ENCODE data around the gene ADARB1.

ADARB1 gene

DNA sequence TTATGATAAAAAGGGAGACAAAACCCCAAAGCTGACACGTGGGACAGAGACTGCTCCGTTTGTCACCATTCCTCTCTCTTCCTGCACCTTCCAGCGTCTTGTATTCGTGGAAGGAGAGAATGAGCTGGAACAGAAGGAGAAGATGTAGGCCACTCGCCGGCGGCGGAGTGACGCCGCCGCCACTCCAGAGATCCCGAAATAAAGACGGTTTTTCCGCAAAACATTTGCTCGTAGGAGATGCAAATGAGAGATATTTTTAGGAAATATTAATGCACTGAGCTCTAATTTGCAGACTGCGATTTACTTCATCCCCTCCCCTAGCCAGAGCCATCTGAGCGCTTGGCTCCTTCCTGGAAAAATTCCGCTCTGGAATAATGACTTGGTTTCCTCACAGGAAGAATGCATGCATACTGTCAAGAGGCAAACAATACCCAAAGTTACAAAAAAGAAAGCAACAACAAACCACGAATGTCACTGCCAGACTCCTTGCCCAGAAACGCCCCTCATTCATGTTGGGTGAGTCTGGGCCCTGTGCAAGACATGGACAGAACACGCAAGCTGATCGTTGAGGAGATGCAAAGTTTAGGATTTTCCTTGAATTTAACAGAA, 18.0 kb upstream of the ADARB1 start:
- no peaks in the 10 kb centered on the region for H3K4me1 ChIP-seq (ENCODE audit: insufficient read depth, low read length, severe bottlenecking)
- no peaks in the 10 kb centered on the region for H3K36me3 ChIP-seq (ENCODE audit: insufficient read depth, low read length)
- H4K20me1 ChIP-seq (ENCODE audit: insufficient read depth, low read length), result no peaks in the 10 kb centered on the region
- no peak overlapping the region for H2AFZ ChIP-seq (ENCODE audit: low read length)
- no peak overlapping the region for H3K9ac ChIP-seq (ENCODE audit: low read length)
- no peak overlapping the region for H3K4me3 ChIP-seq (ENCODE audit: low read depth, low read length, poor library complexity, severe bottlenecking)
- H3K27me3 ChIP-seq (ENCODE audit: insufficient read depth, low read length), result 0 out of 2 replicates have a peak, but pooled peaks cover 5% of the 10 kb centered on the region
- H3K27ac ChIP-seq (ENCODE audit: low read depth, low read length, poor library complexity, severe bottlenecking), result no peak overlapping the region
- H3K9me3 ChIP-seq (ENCODE audit: low read length), result no peaks in the 10 kb centered on the region
- H3K9me2 ChIP-seq (ENCODE audit: low read depth, low read length), result no peaks in the 10 kb centered on the region
- H3K4me2 ChIP-seq (ENCODE audit: low read length), result no peak overlapping the region
- no peaks in the 10 kb centered on the region for H3F3A ChIP-seq (ENCODE audit: insufficient read depth, low read length)
- no peaks in the 10 kb centered on the region for H3K79me2 ChIP-seq (ENCODE audit: insufficient read depth, low read length)
- TF ChIP-seq, protein P1, sequence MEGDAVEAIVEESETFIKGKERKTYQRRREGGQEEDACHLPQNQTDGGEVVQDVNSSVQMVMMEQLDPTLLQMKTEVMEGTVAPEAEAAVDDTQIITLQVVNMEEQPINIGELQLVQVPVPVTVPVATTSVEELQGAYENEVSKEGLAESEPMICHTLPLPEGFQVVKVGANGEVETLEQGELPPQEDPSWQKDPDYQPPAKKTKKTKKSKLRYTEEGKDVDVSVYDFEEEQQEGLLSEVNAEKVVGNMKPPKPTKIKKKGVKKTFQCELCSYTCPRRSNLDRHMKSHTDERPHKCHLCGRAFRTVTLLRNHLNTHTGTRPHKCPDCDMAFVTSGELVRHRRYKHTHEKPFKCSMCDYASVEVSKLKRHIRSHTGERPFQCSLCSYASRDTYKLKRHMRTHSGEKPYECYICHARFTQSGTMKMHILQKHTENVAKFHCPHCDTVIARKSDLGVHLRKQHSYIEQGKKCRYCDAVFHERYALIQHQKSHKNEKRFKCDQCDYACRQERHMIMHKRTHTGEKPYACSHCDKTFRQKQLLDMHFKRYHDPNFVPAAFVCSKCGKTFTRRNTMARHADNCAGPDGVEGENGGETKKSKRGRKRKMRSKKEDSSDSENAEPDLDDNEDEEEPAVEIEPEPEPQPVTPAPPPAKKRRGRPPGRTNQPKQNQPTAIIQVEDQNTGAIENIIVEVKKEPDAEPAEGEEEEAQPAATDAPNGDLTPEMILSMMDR (IDR thresholded peaks at IDR 0.05; ENCODE audit: low read length), result no peak
- no peak for TF ChIP-seq EZH2 (IDR thresholded peaks at IDR 0.05; ENCODE audit: borderline replicate concordance, low read length)

DNA sequence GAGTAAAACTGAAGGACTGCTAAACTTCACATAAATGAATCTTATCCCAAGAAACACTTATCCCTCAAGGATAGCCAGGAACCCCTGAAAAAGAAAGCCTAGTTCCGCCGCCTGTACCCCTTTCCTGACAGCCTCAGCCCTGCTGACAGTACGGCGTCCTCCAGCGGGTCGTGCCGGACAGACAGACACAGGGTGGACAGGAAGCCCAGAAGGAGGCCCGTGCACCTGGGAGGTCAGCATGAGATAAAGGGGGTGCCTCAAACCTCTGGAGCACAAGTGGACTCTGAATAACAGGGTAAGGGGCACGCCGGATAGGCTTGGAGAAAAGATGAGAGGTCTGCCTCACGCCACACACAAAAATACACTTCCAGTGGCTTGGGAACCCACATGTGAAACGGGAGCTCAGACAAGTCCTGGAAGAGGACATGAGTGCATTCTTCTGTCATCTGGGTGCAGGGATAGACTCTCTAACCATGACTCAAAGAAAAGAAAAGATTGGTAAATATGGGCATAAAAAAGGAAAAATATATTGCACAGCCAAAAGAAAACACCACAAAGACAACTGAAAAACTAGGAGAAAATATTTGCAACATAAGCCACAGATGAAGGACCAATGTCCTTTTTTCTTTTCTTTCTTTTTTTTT, 17.3 kb upstream of the ADARB1 start:
- no peaks in the 10 kb centered on the region for H3K9me2 ChIP-seq (ENCODE audit: low read depth, low read length)
- no peak overlapping the region for H3K4me2 ChIP-seq (ENCODE audit: low read length)
- H3K27ac ChIP-seq (ENCODE audit: low read depth, low read length, poor library complexity, severe bottlenecking), result no peak overlapping the region
- H3K9me3 ChIP-seq (ENCODE audit: low read length), result no peaks in the 10 kb centered on the region
- H2AFZ ChIP-seq (ENCODE audit: low read length), result no peak overlapping the region
- H4K20me1 ChIP-seq (ENCODE audit: insufficient read depth, low read length), result no peaks in the 10 kb centered on the region
- no peaks in the 10 kb centered on the region for H3K4me1 ChIP-seq (ENCODE audit: insufficient read depth, low read length, severe bottlenecking)
- H3K4me3 ChIP-seq (ENCODE audit: low read depth, low read length, poor library complexity, severe bottlenecking), result no peak overlapping the region
- no peak overlapping the region for H3K9ac ChIP-seq (ENCODE audit: low read length)
- TF ChIP-seq, protein P1 (IDR thresholded peaks at IDR 0.05; ENCODE audit: low read length), result no peak
- no peak for TF ChIP-seq EZH2 (IDR thresholded peaks at IDR 0.05; ENCODE audit: borderline replicate concordance, low read length)
- H3K27me3 ChIP-seq (ENCODE audit: insufficient read depth, low read length), result 0 out of 2 replicates have a peak, but pooled peaks cover 6% of the 10 kb centered on the region
- no peaks in the 10 kb centered on the region for H3F3A ChIP-seq (ENCODE audit: insufficient read depth, low read length)
- no peaks in the 10 kb centered on the region for H3K36me3 ChIP-seq (ENCODE audit: insufficient read depth, low read length)
- no peaks in the 10 kb centered on the region for H3K79me2 ChIP-seq (ENCODE audit: insufficient read depth, low read length)

DNA sequence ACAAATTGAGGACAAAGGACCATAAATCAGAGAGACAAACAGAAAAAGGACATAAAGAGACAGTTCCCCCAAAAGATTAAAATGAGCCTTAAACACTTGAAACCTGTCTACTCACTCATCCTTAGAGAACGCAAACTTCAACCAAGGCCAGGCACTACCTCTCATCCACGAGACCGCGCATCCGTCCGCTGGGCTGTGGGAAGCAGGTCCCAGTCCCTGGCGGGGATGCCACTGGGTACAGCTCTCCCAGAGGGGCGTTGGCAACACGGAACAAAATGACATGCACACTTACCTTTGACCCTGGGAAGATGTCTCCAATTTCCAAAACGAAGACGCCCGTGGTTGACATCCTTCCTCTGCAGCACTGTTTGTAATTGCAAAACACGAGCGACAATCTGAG, 16.5 kb upstream of the ADARB1 start:
- H3K4me2 ChIP-seq (ENCODE audit: low read length), result no peak overlapping the region
- no peaks in the 10 kb centered on the region for H3K79me2 ChIP-seq (ENCODE audit: insufficient read depth, low read length)
- no peaks in the 10 kb centered on the region for H4K20me1 ChIP-seq (ENCODE audit: insufficient read depth, low read length)
- no peaks in the 10 kb centered on the region for H3K36me3 ChIP-seq (ENCODE audit: insufficient read depth, low read length)
- 0 out of 2 replicates have a peak, but pooled peaks cover 6% of the 10 kb centered on the region for H3K27me3 ChIP-seq (ENCODE audit: insufficient read depth, low read length)
- no peaks in the 10 kb centered on the region for H3F3A ChIP-seq (ENCODE audit: insufficient read depth, low read length)
- H2AFZ ChIP-seq (ENCODE audit: low read length), result no peak overlapping the region
- H3K27ac ChIP-seq (ENCODE audit: low read depth, low read length, poor library complexity, severe bottlenecking), result no peak overlapping the region
- no peaks in the 10 kb centered on the region for H3K9me2 ChIP-seq (ENCODE audit: low read depth, low read length)
- no peak overlapping the region for H3K9ac ChIP-seq (ENCODE audit: low read length)
- no peaks in the 10 kb centered on the region for H3K9me3 ChIP-seq (ENCODE audit: low read length)
- TF ChIP-seq EZH2 (IDR thresholded peaks at IDR 0.05; ENCODE audit: borderline replicate concordance, low read length), result no peak
- TF ChIP-seq, protein P1 (IDR thresholded peaks at IDR 0.05; ENCODE audit: low read length), result no peak
- no peak overlapping the region for H3K4me3 ChIP-seq (ENCODE audit: low read depth, low read length, poor library complexity, severe bottlenecking)
- H3K4me1 ChIP-seq (ENCODE audit: insufficient read depth, low read length, severe bottlenecking), result no peaks in the 10 kb centered on the region

Measured in OCI-LY1 (cell line).